AG04449 (cell line): ENCODE data around the gene UFD1.

Source experiments
- CTCF ChIA-PET: fragments of 350-600 bp; formaldehyde crosslinking; extraction: SDS; loops from one replicate; lab custom pipeline; 2021; ENCODE audit warnings: antibody characterized with exemption; lab: Yijun Ruan, JAX
- POLR2A ChIA-PET: fragments of 400-600, 350-600 bp; formaldehyde crosslinking; extraction: SDS; loops from one replicate; lab custom pipeline; 2020; ENCODE audit warnings: antibody characterized with exemption, inconsistent platforms; lab: Yijun Ruan, JAX
- DNase-seq: peaks from one replicate; pipeline ENCODE4 v3.0.0-alpha.2; 2010; ENCODE audit warnings: low read depth, low spot score
- H3K4me3 ChIP-seq: 2 replicates; pipeline ENCODE4 v1.5.1; 2011; ENCODE audit warnings: low read depth, mild to moderate bottlenecking, control low read depth, low read length
- TF ChIP-seq, protein P1 (sequence below): IDR thresholded peaks from one replicate; pipeline ENCODE4 v1.5.1; 2011; ENCODE audit warnings: mild to moderate bottlenecking, moderate library complexity, low read length, control low read depth, inconsistent platforms; ENCODE audit not compliant: insufficient read depth; ENCODE audit errors: missing control alignments

The UFD1 gene

DNA sequence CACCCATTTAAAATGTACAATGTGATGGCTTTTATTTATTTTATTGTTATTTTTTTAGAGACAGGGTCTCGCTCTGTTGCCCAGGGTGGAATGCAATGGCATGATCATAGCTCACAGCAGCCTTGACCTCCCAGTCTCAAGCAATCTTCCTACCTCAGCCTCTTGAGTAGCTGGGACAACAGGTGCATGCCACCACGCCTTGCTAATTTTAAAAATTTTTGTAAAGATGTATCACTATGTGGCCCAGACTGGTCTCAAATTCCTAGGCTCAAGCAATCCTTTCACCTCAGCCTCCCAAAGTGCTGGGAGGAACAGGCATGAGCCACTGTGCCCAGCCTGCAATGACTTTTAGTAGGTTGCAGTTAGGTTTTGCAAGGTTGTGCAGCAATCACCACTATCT is 30.9 kb upstream of the UFD1 start:
- ChIA-PET POLR2A (no interaction called here), CTCF (interaction anchor here (2.2 kb wide), 1 partner anchor 14 kb away, joined by 10 read pairs; no protein-coding TSS in a partner anchor)
- H3K4me3 ChIP-seq = no peak overlapping the region
- TF ChIP-seq, protein P1, sequence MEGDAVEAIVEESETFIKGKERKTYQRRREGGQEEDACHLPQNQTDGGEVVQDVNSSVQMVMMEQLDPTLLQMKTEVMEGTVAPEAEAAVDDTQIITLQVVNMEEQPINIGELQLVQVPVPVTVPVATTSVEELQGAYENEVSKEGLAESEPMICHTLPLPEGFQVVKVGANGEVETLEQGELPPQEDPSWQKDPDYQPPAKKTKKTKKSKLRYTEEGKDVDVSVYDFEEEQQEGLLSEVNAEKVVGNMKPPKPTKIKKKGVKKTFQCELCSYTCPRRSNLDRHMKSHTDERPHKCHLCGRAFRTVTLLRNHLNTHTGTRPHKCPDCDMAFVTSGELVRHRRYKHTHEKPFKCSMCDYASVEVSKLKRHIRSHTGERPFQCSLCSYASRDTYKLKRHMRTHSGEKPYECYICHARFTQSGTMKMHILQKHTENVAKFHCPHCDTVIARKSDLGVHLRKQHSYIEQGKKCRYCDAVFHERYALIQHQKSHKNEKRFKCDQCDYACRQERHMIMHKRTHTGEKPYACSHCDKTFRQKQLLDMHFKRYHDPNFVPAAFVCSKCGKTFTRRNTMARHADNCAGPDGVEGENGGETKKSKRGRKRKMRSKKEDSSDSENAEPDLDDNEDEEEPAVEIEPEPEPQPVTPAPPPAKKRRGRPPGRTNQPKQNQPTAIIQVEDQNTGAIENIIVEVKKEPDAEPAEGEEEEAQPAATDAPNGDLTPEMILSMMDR = no peak
- no peak for DNase-seq

DNA sequence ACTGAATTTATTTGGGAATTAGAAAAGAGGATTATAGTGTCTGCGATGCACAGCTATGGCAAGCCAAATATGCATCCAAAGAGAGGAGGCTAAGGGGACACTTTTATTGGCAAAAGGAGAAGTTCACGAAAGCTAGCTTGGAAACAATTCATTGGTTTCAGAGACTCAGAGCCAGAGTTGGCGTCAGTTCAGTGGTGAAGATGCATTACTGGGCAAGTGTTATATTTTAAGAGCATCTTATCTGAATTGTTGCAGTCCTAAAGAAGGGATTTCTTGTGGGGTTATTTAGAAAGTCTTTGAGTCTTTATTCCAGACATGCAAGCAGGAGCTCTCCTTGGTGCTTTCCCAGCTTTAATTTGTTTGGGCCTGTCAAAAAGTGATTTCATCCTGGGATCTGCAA is 30.2 kb upstream of the UFD1 start:
- TF ChIP-seq, protein P1 = no peak

DNA sequence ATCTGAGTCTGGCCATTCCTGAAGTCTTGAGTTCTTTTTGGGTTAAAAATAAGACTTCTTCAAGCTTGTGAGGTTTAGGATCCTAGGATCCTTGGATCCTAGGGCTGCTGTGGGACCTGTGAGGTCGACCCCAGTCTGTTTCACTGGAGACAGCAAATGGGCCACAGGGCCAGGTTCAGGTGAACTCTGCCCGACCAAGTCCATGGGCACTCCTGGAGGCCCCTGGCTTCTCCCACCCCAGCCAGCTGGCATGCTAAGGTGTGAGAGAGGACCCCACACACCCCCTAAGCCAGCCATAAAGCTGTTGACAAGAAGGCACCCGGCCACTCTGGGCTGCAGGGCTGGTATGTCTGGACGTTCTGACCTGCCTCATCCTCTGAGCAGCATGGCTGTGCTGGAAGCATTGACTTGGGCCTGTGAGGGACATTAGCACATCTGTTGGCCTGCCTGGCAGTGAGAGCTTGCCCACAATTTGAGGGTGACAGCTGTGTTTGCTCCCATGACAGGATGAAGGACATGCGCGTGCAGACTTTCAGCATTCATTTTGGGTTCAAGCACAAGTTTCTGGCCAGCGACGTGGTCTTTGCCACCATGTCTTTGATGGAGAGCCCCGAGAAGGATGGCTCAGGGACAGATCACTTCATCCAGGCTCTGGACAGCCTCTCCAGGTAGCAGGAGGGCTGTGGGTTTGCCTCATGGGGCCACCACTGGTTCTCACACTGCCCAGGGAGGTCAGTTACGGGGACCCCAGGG is 29.2 kb upstream of the UFD1 start:
- no peak overlapping the region for H3K4me3 ChIP-seq
- DNase-seq = no peak
- CTCF ChIA-PET = interaction anchor here (1.0 to 2.2 kb wide), 2 partner anchors 12 to 121 kb away, joined by 5 to 10 read pairs; no protein-coding TSS in a partner anchor
- TF ChIP-seq, protein P1 = no peak
- POLR2A ChIA-PET = no interaction called here

More for the DNA sequence above, 30.2 kb upstream of the UFD1 start:
- ChIA-PET POLR2A (no interaction called here), CTCF (interaction anchor here (2.2 kb wide), 1 partner anchor 13 kb away, joined by 10 read pairs; no protein-coding TSS in a partner anchor)
- no peak for DNase-seq
- H3K4me3 ChIP-seq = no peak overlapping the region

GRCh38 chr22:19507534-19507861 is 28.5 kb upstream of the UFD1 start:
- TF ChIP-seq, protein P1 = no peak
- DNase-seq = no peak
- H3K4me3 ChIP-seq = no peak overlapping the region
- POLR2A ChIA-PET = no interaction called here
- CTCF ChIA-PET = no interaction called here

GRCh38 chr22:19506212-19506611 is 27.2 kb upstream of the UFD1 start:
- DNase-seq = no peak
- POLR2A ChIA-PET = interaction anchor here (0.6 kb wide), 1 partner anchor 486 kb away, joined by 3 read pairs; no protein-coding TSS in a partner anchor
- TF ChIP-seq, protein P1 = no peak
- no peak overlapping the region for H3K4me3 ChIP-seq
- CTCF ChIA-PET = interaction anchor here (1.2 kb wide), 1 partner anchor 124 kb away, joined by 3 read pairs; no protein-coding TSS in a partner anchor

DNA sequence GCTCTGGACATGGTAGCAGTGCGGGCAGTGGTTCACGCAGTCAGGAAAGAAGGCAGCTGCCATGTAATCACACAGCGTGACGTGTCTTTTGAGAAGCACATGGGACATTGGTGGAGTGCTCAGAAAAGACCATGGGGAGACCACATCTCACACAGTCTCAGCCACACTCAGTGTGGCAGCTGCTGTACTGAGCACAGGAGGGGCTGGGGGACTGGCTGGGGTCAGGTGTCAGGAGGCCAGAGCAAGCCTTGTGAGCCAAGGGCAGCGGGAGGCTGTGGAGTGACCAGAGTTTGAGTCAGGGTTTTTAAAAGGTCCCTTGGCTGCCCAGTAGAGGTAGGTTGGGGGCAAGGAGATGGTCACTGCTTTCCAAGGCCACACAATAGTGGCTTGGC is 26.7 kb upstream of the UFD1 start:
- DNase-seq = no peak
- POLR2A ChIA-PET = no interaction called here
- CTCF ChIA-PET = interaction anchor here (1.2 kb wide), 1 partner anchor 124 kb away, joined by 3 read pairs; no protein-coding TSS in a partner anchor
- TF ChIP-seq, protein P1 = no peak
- no peak overlapping the region for H3K4me3 ChIP-seq
